Activated CD4-positive, alpha-beta memory T cell treated with anti-CD3 and anti-CD28 coated beads for 36 hours (primary cell): Measurements from ENCODE around the gene BSPRY. TPM values are rescaled to one million over a fixed set of nuclear protein-coding genes. Genes with fewer than 3 reads are reported as not detected.
A peak's percentile ranks its signal among the peaks of the same experiment; 100 is the strongest.
"Not testable (repeated sequence)": the region's sequence is repeated elsewhere in the genome, so short reads cannot be mapped to it uniquely, and the experiment has no call there.

ENCODE experiments used
- CTCF ChIA-PET: fragments of 350-600 bp; sonication (Branson Sonifier 250); formaldehyde crosslinking; loops from one replicate; lab custom pipeline; 2021; ENCODE audit warnings: antibody characterized with exemption, inconsistent platforms; lab: Charles Lee
- POLR2A ChIA-PET: fragments of 350-600 bp; sonication (Branson Sonifier 250); formaldehyde crosslinking; loops from one replicate; lab custom pipeline; 2021; ENCODE audit warnings: antibody characterized with exemption; lab: Charles Lee
- DNase-seq: peaks from one replicate; pipeline ENCODE4 v3.0.0-alpha.2; 2020
- H3K27ac Mint-ChIP-seq: one replicate; pipeline ENCODE4 v1.8.0; 2021; ENCODE audit warnings: mixed read lengths
- H3K27me3 Mint-ChIP-seq: one replicate; pipeline ENCODE4 v1.8.0; 2021; ENCODE audit warnings: mixed read lengths
- H3K36me3 Mint-ChIP-seq: one replicate; pipeline ENCODE4 v1.8.0; 2021; ENCODE audit warnings: mixed read lengths
- H3K4me1 Mint-ChIP-seq: one replicate; pipeline ENCODE4 v1.8.0; 2021; ENCODE audit warnings: low read depth, mixed read lengths
- H3K4me3 Mint-ChIP-seq: one replicate; pipeline ENCODE4 v1.8.0; 2021; ENCODE audit warnings: mild to moderate bottlenecking, mixed read lengths
- H3K9me3 Mint-ChIP-seq: one replicate; pipeline ENCODE4 v1.8.0; 2021; ENCODE audit warnings: mixed read lengths
- intact Hi-C: fragments of 100-400 bp; cut with micrococcal nuclease; formaldehyde crosslinking; loops from one replicate; pipeline ENCODE4 v1.15.1; 2023
- total RNA-seq, 2 experiments: library from RNA; stranded (reverse); gene quantifications; one replicate each; pipeline ENCODE4 v1.2.3, GENCODE V29; 2021

The BSPRY gene
- total RNA-seq, 2 experiments from 2014 or later = 7.6 to 8.5 TPM

- Mint-ChIP-seq H3K36me3 (peaks cover 5% of the 10 kb centered on the region), H3K4me1 (peaks cover 11% of the 10 kb centered on the region), H3K9me3 (no peaks in the 10 kb centered on the region), H3K27me3 (no peaks in the 10 kb centered on the region), H3K4me3 (no peak overlapping the region), H3K27ac (no peak overlapping the region)
- no peak for DNase-seq
- ChIA-PET CTCF (no interaction called here), POLR2A (interaction anchor here (0.6 kb wide), 1 partner anchor 241 kb away, joined by 3 read pairs; no protein-coding TSS in a partner anchor)
- intact Hi-C loops = no loop called here
Measured at GRCh38 chr9:113372059-113372458, 22.7 kb downstream of the BSPRY start.

DNA sequence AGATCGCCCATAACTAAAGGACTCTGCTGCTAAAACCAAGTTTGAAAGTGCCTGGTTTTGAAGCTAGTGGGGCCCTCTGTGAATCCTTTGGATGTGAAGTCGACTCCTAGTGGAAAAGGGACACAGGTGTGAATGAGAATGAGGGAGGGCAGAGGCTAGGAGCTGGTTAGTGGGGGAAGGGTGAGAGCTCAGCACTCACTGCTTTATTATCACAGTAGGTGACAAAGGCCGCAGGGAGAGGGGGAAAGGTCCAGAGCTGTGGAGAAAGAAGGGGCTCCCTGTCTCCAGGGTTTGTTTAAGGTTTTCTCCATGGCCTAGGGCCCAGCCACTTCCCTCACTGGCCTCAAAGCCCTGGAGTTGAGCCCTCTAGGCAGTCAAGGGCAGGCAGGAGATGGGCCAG lies 23.9 kb downstream of the BSPRY start:
- H3K4me3 Mint-ChIP-seq = no peak overlapping the region
- CTCF ChIA-PET = no interaction called here
- POLR2A ChIA-PET = no interaction called here

GRCh38 chr9:113373676-113374392 lies 24.5 kb downstream of the BSPRY start:
- intact Hi-C loops = no loop called here
- DNase-seq = no peak
- POLR2A ChIA-PET = no interaction called here
- H3K36me3 Mint-ChIP-seq = peaks cover 5% of the 10 kb centered on the region
- H3K4me3 Mint-ChIP-seq = no peak overlapping the region
- no peaks in the 10 kb centered on the region for H3K9me3 Mint-ChIP-seq
- H3K27me3 Mint-ChIP-seq = no peaks in the 10 kb centered on the region
- H3K4me1 Mint-ChIP-seq = peaks cover 11% of the 10 kb centered on the region
- CTCF ChIA-PET = no interaction called here
- no peak overlapping the region for H3K27ac Mint-ChIP-seq

More for the DNA sequence above, 23.9 kb downstream of the BSPRY start:
- Mint-ChIP-seq H3K9me3 (no peaks in the 10 kb centered on the region), H3K27ac (no peak overlapping the region), H3K36me3 (peaks cover 5% of the 10 kb centered on the region), H3K27me3 (no peaks in the 10 kb centered on the region), H3K4me1 (peaks cover 11% of the 10 kb centered on the region)
- intact Hi-C loops = no loop called here
- DNase-seq = no peak

DNA sequence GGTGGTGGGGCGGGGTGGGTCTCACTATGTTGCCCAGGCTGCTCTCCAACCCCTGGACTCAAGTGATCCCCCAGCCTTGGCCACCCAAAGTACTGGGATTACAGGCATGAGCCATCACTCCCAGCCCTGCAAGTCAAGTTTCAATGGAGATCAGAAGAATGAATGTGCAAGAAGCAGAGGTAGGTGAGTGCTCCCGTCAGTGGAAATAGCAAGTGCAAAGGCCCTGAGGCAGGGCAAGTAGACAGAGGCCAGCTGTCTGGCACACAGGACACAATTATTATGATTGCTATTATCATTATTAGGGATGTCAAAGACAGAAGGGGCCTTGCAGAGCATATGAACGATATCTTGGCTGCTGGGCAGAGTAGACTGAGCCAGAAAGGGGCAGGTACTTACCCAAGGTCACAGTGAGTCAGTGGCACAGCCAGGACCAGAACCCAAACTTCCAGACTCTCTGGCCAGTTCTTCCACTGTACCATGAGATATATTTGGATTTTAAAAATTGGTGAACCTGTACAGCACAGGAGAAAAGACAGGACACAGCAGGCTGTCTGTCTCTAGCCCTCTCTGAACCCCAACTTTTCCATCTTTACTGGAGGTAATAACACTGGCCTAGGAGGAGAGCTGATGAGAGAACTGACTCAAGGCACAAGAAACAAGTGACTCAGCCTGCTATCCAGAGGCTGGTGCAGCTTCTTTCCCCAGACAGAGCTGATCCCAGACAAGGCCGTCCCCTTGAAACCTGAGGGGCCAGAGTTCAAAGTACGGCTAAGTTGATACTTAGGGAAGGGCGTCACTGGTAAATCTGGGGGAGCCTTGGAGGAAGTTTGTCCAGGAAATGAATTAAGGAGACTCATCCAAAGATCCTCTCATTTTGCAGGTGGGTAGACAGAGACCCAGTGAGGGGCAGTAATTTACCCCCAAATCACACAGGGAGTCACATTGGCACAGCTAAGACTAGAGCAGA lies 26.0 kb downstream of the BSPRY start:
- peak overlapping the region; percentile 80 for H3K4me3 Mint-ChIP-seq
- POLR2A ChIA-PET = interaction anchor here (0.6 to 1.9 kb wide), 3 partner anchors 14 to 31 kb away, joined by 5 to 11 read pairs (median 10); partner anchors contain the start of gene BSPRY
- intact Hi-C loops = loop anchor here (1.0 to 2.0 kb wide), 5 partner anchors 15 to 67 kb away; partner anchors contain the start of genes C9orf43, POLE3 and WDR31
- H3K9me3 Mint-ChIP-seq = no peaks in the 10 kb centered on the region
- H3K36me3 Mint-ChIP-seq = peaks cover 5% of the 10 kb centered on the region
- peak; percentile 20 for DNase-seq
- peak overlapping the region; percentile 81 for H3K27ac Mint-ChIP-seq
- no peaks in the 10 kb centered on the region for H3K27me3 Mint-ChIP-seq
- CTCF ChIA-PET = interaction anchor here (1.4 kb wide), 1 partner anchor 24 kb away, joined by 4 read pairs; no protein-coding TSS in a partner anchor
- H3K4me1 Mint-ChIP-seq = peaks cover 11% of the 10 kb centered on the region

DNA sequence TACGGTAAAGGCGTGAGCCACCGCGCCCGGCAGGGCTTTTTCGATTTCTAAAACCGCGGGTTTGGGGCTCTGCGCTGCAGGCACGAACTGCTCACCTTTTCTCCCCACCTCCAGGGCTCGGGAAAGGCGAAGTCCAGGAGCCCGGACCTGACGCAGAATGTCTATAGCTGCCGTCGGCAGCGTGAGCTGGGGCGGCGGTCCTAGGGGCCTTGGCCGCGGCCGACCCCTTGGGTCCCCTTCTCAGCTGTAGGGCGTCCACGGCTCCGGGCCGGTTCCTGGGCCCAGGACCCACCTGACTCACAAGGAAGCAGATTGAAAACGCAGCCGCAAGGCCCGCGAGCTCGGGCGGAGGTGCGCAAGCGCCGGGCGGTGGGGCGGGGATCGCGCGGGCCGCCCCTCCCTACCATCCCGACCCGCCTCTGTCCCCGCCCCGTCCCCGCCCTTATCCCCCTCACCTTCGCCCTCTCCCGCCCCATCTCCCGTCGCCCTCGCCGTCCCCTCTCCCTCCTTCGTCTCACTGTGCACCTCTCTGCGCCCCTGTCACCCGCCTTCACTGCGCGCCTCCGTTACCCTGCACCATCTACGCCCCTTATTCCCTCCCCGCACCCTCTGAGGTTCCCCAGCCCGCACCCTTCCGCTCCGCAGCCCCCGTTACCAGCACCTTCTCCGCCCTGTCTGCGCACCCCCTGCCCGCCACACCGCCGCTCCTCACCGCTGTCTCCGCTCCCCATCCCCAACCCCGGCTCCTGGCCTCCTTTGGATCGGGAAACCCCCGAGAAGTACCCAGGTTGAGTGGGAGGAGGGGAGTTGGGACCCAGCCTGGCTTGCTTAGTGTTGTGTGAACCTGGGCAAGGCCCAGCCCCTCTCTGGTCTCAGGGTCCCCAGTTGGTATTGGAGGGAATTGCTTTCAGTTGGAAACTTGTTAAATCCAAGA lies 27.6 kb downstream of the BSPRY start, which contains the start of gene HDHD3:
Gene HDHD3, minus strand, starts transcription at position 353 of the 934 bp plus-strand sequence. CDS start 2,632 bp downstream, outside the sequence.
- CTCF ChIA-PET = interaction anchor here (0.7 to 1.4 kb wide), 6 partner anchors 23 to 107 kb away, joined by 3 to 5 read pairs (median 4); partner anchors contain the start of gene ALAD
- Mint-ChIP-seq H3K4me1 (peaks cover 17% of the 10 kb centered on the region), H3K36me3 (peaks cover 5% of the 10 kb centered on the region), H3K27me3 (no peaks in the 10 kb centered on the region), H3K9me3 (no peaks in the 10 kb centered on the region), H3K27ac (peak within 1 kb of the TSS; percentile 81), H3K4me3 (peak within 1 kb of the TSS; percentile 80)
- intact Hi-C loops = loop anchor here (1.0 to 2.0 kb wide), 6 partner anchors 16 to 102 kb away; partner anchors contain the start of genes ALAD, C9orf43, CDC26 and POLE3
- POLR2A ChIA-PET = interaction anchor here (0.6 to 1.9 kb wide), 8 partner anchors 15 to 202 kb away, joined by 3 to 11 read pairs (median 4); partner anchors contain the start of genes BSPRY, CDC26, FKBP15 and PRPF4
- peak; percentile 89 for DNase-seq

DNA sequence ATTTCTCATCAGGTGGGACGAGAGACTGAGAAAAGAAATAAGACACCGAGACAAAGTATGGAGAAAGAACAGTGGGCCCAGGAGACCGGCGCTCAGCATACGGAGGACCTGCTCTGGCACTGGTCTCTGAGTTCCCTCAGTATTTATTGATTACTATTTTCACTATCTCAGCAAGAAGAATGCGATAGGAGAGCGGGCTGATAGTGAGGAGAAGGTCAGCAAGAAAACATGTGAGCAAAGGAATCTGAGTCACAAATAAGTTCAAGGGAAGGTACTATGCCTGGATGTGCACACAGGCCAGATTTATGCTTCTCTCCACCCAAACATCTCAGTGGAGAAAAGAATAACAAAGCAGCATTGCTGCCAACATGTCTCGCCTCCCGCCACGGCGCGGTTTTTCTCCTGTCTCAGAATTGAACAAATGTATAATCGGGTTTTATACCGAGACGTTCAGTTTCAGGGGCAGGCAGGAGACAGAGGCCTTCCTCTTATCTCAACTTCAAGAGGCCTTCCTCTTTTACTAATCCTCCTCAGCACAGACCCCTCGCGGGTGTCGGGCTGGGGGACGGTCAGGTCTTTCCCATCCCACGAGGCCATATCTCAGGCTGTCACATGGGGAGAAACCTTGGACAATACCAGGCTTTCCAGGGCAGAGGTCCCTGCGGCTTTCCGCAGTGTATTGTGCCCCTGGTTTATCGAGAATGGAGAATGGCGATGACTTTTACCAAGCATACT lies 29.9 kb downstream of the BSPRY start:
- intact Hi-C loops = not testable (repeated sequence)

GRCh38 chr9:113379829-113380210 lies 30.5 kb downstream of the BSPRY start:
- CTCF ChIA-PET, H3K4me3 Mint-ChIP-seq, intact Hi-C loops, H3K9me3 Mint-ChIP-seq, H3K36me3 Mint-ChIP-seq, H3K27me3 Mint-ChIP-seq, H3K27ac Mint-ChIP-seq, DNase-seq, POLR2A ChIA-PET: not testable (repeated sequence)
- peaks cover 16% of the 10 kb centered on the region for H3K4me1 Mint-ChIP-seq

More for the DNA sequence above, 29.9 kb downstream of the BSPRY start:
- H3K27me3 Mint-ChIP-seq, DNase-seq, POLR2A ChIA-PET, H3K9me3 Mint-ChIP-seq, H3K36me3 Mint-ChIP-seq, H3K27ac Mint-ChIP-seq, H3K4me3 Mint-ChIP-seq, CTCF ChIA-PET: not testable (repeated sequence)
- H3K4me1 Mint-ChIP-seq = peaks cover 17% of the 10 kb centered on the region

DNA sequence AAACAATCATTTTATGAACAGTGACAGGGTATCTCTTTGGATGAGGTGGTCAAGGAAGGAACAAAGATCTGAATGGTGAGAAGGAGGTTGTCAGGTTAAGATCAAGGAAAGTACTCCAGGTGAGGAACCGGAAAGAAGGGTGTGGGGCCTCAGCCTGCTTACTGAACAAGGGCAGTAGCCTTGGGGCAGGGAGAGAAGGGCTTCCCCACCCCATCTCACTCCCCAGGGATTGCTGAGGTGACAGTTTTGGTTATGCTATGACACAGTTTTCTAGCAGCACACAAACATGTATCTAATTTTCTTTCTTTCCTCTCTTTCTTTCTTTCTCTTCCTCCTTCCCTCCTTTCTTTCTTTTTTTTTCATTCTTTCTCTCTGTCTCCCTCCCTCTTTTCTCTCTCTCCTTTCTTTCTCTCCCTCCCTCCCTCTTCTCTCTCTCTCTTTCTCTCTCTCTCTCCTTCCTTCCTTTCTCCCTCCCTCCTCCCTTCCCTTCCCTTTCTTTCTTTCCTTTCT lies 31.6 kb downstream of the BSPRY start:
- intact Hi-C loops = no loop called here
- H3K9me3 Mint-ChIP-seq = no peaks in the 10 kb centered on the region
- ChIA-PET CTCF (no interaction called here), POLR2A (no interaction called here)
- no peak overlapping the region for H3K27ac Mint-ChIP-seq
- H3K4me3 Mint-ChIP-seq = no peak overlapping the region
- H3K36me3 Mint-ChIP-seq = no peaks in the 10 kb centered on the region
- no peaks in the 10 kb centered on the region for H3K27me3 Mint-ChIP-seq
- peaks cover 6% of the 10 kb centered on the region for H3K4me1 Mint-ChIP-seq
- peak; percentile 44 for DNase-seq

DNA sequence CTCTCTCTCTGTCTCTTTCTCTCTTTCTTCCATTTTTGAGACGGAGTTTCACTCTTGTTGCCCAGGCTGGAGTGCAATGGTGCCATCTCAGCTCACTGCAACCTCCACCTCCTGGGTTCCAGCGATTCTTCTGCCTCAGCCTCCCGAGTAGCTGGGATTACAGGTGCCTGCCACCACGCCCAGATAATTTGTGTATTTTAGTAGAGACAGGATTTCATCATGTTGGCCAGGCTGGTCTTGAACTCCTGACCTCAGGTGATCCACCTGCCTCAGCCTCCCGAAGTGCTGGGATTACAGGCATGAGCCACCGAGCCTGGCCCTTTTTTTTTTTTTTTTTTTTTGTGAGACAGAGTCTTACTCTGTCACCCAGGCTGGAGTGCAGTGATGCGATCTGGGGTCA lies 32.1 kb downstream of the BSPRY start:
- H3K27ac Mint-ChIP-seq, intact Hi-C loops, POLR2A ChIA-PET, CTCF ChIA-PET, H3K27me3 Mint-ChIP-seq, H3K4me1 Mint-ChIP-seq, H3K9me3 Mint-ChIP-seq, H3K4me3 Mint-ChIP-seq, H3K36me3 Mint-ChIP-seq, DNase-seq: not testable (repeated sequence)

GRCh38 chr9:113381909-113382411 lies 32.6 kb downstream of the BSPRY start:
- ChIA-PET POLR2A (no interaction called here), CTCF (no interaction called here)
- no peak for DNase-seq
- Mint-ChIP-seq H3K27me3 (no peaks in the 10 kb centered on the region), H3K9me3 (no peaks in the 10 kb centered on the region), H3K27ac (no peak overlapping the region), H3K4me1 (peaks cover 6% of the 10 kb centered on the region), H3K4me3 (no peak overlapping the region), H3K36me3 (peaks cover 3% of the 10 kb centered on the region)
- intact Hi-C loops = no loop called here
